GM12875 (cell line): Measurements from ENCODE around the gene NR5A2.

Experiments
- H3K4me3 ChIP-seq: one replicate; pipeline ENCODE4 v1.5.1; 2011; ENCODE audit warnings: low read depth, low read length, control low read depth
- CTCF ChIP-seq: IDR thresholded peaks from 2 replicates; pipeline ENCODE4 v1.5.1; 2011; ENCODE audit warnings: low read depth, mild to moderate bottlenecking, control low read depth, inconsistent platforms, low read length, moderate library complexity, borderline replicate concordance; ENCODE audit not compliant: insufficient read depth

The NR5A2 gene

DNA sequence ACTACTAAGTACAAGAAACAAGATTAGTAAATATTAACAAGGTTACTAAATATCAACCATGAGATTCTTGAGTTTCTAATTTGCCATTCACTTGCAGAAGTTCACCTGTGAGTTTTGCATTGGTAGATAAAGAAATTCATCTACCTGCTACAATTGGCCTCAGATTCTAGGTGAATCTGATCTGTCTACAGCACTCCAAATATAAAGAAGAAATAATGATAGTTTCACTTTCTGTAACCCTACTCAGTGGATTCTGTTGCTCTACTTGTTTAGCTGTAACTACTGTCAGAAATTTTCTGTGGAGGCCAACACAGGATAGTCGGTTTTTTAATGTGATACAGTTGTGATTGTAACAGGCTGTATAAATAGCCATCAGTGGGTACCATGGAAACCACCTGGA, 118.6 kb downstream of the NR5A2 start:
- TF ChIP-seq CTCF = no peak
- no peak overlapping the region for H3K4me3 ChIP-seq

- no peak overlapping the region for H3K4me3 ChIP-seq
- TF ChIP-seq CTCF = no peak
Measured at GRCh38 chr1:200147094-200147493, 119.6 kb downstream of the NR5A2 start.

DNA sequence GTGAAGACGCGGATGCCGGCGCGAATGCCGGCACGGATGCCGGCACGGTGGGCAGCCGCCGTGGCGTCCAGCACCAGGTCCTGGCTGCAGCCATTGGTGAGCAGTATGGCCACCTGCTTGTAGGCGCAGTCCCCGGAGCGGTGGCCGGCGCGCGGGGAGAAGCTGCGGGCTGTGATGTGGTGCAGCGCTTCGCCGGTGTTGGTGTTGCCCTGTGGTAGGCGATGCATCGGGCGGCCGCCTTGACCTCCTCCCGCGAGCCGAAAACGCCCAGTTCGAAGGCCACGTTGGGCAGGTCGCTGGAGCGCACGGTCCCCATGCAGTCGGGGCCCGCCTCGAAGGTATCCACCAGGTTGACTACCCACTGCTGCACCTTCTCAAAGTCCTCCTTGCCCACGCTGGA, 120.2 kb downstream of the NR5A2 start:
- H3K4me3 ChIP-seq = no peak overlapping the region
- TF ChIP-seq CTCF = no peak

DNA sequence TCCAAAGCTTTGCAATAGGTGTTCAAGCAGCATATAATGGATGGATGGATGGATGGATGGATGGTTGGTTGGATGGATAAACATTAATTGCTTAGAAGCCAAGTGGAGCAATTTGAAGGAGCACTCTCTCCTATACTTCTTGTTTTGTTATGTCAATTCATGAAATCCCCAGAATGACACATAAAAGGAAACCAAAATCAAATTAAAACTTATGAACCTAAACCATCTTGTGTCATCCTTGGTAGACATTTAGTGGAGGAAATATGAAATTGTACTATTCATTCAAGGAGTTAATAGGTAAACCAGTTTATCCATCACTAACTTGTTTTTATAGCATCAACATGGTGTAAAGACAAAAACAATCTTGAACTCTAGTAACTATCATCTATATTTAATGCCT, 122.5 kb downstream of the NR5A2 start:
- H3K4me3 ChIP-seq = no peak overlapping the region
- no peak for TF ChIP-seq CTCF

DNA sequence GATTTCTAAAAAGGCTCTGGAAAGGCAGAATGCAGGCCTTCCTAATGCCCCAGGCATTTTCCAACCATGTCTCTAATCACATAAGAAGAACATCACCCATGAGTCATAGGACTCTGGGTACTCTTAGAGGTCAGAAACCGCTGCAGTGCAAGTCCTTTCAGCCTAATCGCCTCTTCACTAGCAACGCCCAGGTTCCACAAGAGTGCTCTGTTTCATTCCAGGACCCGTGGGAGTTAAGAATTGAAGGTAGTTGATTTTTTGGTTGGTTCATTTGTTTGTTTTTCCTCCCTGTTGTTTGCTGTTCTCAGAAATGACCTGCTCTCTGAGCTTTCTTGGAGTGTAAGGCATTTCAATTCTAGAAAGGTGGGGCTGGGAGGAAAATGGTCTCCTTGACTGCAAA, 123.2 kb downstream of the NR5A2 start:
- no peak for TF ChIP-seq CTCF
- H3K4me3 ChIP-seq = no peak overlapping the region

- no peak for TF ChIP-seq CTCF
- no peak overlapping the region for H3K4me3 ChIP-seq
Measured at GRCh38 chr1:200152336-200152735, 124.8 kb downstream of the NR5A2 start.

DNA sequence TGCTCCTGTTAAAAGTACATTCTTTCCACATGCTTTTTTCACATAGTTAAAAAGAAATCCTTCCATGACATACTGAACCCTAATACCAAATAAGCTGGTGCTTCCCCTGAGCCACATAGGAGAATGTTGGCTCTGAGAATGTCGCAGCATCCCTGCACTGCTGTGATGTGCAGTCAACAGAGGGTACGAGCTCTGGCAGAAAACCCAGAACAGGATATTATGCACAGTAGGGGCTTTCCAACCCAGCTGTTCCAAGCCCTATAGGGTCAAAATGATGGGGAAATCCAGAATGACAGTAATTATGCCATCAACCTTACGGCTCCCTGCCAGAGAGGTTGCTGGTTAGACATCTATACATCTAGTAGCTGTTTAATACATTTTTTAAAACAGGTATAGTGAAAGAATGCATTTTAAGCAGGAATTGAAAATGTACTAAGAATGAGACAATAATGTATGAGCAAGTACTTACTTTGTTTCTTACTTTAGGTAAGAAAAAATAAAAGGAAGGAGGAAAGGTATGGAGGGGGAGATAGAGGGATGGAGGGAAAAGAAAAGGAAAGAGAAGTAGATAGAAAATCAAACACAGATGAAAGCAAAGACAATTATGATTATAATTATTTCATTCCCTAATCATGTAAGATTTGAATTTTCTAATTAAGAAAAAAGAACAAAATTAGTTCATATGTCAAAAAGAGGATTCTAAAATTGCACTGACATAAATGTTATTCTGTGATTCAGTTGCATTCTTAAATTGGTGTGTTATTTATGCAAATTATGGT, 126.0 kb downstream of the NR5A2 start:
- TF ChIP-seq CTCF = no peak
- H3K4me3 ChIP-seq = no peak overlapping the region
